Thyroid gland (tissue), 4 donors: ENCODE data around the gene AURKB.

ENCODE experiments used
- POLR2A ChIP-seq, 2 donors: fragments of 450-650 bp; IDR thresholded peaks; one replicate each; pipeline ENCODE4 v1.6.1; 2017; ENCODE audit warnings: antibody characterized with exemption in 2 of 2, mild to moderate bottlenecking in 2 of 2, moderate library complexity in 1 of 2
- TF ChIP-seq, protein P1 (sequence below), 6 experiments: fragments of 200-600 bp in 3 of 6; fragments of 450-650 bp in 3 of 6; sonication (generic) in 3 of 6; IDR thresholded peaks; one replicate each; pipeline ENCODE4 v1.5.1; 2016 to 2019; ENCODE audit warnings: antibody characterized with exemption in 6 of 6, mild to moderate bottlenecking in 2 of 6, inconsistent platforms in 1 of 6, moderate library complexity in 1 of 6

DNA sequence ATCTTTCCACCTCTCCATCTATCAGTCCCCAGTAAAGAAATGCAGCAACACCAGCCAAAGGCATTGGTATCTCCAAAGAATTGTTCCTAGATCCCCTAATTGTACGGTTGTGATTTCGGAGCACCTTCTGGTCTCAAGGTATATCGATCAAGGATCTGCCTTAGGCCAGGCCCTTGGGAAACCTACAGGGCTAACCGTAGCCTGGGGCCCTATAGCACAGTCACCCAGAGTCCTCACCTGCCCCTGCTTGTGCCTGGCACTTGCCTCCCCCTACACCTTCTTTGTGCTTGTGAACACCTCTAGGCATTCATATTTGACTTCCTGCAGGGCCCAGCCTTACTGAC is 16.8 kb upstream of the AURKB start:
- no peak for TF ChIP-seq POLR2A (IDR thresholded peaks at IDR 0.05)
- TF ChIP-seq, protein P1, sequence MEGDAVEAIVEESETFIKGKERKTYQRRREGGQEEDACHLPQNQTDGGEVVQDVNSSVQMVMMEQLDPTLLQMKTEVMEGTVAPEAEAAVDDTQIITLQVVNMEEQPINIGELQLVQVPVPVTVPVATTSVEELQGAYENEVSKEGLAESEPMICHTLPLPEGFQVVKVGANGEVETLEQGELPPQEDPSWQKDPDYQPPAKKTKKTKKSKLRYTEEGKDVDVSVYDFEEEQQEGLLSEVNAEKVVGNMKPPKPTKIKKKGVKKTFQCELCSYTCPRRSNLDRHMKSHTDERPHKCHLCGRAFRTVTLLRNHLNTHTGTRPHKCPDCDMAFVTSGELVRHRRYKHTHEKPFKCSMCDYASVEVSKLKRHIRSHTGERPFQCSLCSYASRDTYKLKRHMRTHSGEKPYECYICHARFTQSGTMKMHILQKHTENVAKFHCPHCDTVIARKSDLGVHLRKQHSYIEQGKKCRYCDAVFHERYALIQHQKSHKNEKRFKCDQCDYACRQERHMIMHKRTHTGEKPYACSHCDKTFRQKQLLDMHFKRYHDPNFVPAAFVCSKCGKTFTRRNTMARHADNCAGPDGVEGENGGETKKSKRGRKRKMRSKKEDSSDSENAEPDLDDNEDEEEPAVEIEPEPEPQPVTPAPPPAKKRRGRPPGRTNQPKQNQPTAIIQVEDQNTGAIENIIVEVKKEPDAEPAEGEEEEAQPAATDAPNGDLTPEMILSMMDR (IDR thresholded peaks at IDR 0.05): no peak
